OCI-LY7 (cell line): ENCODE measurements around the gene PAM16.

Experiments
- EZH2phosphoT487 ChIP-seq: fragments of 200-600 bp; sonication (generic); IDR thresholded peaks from 2 replicates; pipeline ENCODE4 v1.6.1; 2018; ENCODE audit warnings: low read depth, borderline replicate concordance, mild to moderate bottlenecking, mixed run types, antibody characterized with exemption, low read length, moderate library complexity, mixed read lengths
- TF ChIP-seq, protein P1 (sequence below): fragments of 200-600 bp; sonication (generic); conservative IDR thresholded peaks from 2 replicates; pipeline ENCODE4 v1.5.1; 2014; ENCODE audit warnings: mild to moderate bottlenecking, antibody characterized with exemption, low read length, moderate library complexity, mixed read lengths

DNA sequence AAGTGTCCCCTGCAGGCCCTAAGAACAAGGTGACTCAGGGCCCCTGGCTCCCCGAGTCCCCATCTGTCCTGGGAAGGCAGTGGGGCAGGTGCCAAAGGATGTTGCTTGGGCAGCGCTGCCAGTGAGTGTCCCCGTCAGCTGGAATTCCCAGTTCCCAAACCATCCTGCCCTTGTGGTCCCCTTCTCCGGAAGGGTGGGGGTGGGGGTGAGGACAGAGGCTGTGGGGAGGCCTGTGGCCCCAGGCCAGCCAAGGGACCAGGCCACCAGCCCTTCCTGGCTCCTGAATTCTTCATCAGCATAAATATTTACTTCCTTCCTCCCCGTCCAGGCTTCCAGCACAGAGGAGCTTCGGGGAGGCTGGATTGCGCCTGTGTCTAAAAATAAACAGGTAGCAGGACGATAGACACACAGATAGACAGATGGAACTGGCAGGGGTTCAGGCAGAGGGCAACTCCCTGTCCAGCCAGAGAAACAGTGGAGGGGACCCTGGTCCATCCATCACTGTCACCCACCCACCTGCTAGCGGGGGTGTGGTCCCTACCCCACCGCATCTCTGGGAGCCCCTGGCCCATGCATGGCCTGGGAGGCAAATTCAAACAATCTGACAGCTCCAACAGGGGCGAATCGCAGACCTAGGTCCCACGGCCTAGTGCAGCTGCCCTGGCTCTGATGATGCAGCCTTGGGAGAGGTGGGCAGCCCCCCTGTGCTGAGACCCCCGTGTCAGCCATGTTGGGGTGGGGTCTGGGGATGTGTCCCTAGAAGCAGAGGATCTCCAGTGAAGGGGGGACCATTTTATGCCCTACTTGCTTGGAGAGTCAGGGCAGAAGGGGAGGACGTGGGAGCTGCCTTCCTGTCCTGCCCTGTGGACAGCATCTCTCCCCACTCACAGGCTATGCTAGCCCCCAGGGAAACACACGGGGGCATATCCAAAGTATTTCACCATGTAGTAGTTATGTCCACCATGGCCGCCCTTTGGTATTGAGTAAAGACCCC lies 22.0 kb downstream of the PAM16 start:
- TF ChIP-seq EZH2phosphoT487 = no peak
- TF ChIP-seq, protein P1, sequence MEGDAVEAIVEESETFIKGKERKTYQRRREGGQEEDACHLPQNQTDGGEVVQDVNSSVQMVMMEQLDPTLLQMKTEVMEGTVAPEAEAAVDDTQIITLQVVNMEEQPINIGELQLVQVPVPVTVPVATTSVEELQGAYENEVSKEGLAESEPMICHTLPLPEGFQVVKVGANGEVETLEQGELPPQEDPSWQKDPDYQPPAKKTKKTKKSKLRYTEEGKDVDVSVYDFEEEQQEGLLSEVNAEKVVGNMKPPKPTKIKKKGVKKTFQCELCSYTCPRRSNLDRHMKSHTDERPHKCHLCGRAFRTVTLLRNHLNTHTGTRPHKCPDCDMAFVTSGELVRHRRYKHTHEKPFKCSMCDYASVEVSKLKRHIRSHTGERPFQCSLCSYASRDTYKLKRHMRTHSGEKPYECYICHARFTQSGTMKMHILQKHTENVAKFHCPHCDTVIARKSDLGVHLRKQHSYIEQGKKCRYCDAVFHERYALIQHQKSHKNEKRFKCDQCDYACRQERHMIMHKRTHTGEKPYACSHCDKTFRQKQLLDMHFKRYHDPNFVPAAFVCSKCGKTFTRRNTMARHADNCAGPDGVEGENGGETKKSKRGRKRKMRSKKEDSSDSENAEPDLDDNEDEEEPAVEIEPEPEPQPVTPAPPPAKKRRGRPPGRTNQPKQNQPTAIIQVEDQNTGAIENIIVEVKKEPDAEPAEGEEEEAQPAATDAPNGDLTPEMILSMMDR = no peak
